ENCODE results near the gene RAVER2. TPM values are rescaled to one million over a fixed set of nuclear protein-coding genes. Genes with fewer than 3 reads are reported as not detected.

The RAVER2 gene
- total RNA-seq, 2 experiments from 2014 or later, result 0.80 to 1.0 TPM

GRCh38 chr1:64748706-64749105 lies 3.8 kb downstream of the RAVER2 start:
- no peak overlapping the region for H3K4me3 ChIP-seq (ENCODE audit: low read length)
- H3K36me3 Mint-ChIP-seq (ENCODE audit: low read depth), result no peaks in the 10 kb centered on the region
- CTCF ChIA-PET, result no interaction called here
- H3K27me3 ChIP-seq (ENCODE audit: control insufficient read depth in 1 of 2, insufficient read depth in 2 of 2, low read length in 2 of 2), result no peaks in the 10 kb centered on the region
- H3K4me3 Mint-ChIP-seq, result no peak overlapping the region
- H3K4me1 ChIP-seq (ENCODE audit: insufficient read depth, low read length), result peaks cover 15% of the 10 kb centered on the region
- POLR2A ChIA-PET, result no interaction called here
- H3K27me3 Mint-ChIP-seq, result no peaks in the 10 kb centered on the region
- no peaks in the 10 kb centered on the region for H3K9me3 Mint-ChIP-seq
- H3K9me3 ChIP-seq (ENCODE audit: control insufficient read depth in 1 of 2, insufficient read depth in 1 of 2, low read length in 2 of 2), result no peaks in the 10 kb centered on the region
- H3K4me1 Mint-ChIP-seq (ENCODE audit: low read depth), result peaks cover 21% of the 10 kb centered on the region
- ATAC-seq (ENCODE audit: poor library complexity) (no peak), DNase-seq (no peak)
- H3K36me3 ChIP-seq (ENCODE audit: insufficient read depth, low read length), result no peaks in the 10 kb centered on the region
- TF ChIP-seq CTCF (IDR thresholded peaks at IDR 0.05), result no peak
- intact Hi-C loops (cut with DNase I, micrococcal nuclease), result loop anchor here in 1 of 2 experiments (10.0 kb wide), 2 partner anchors 216 to 326 kb away; partner anchors contain the start of gene JAK1
- H3K27ac Mint-ChIP-seq, result no peak overlapping the region
- H3K27ac ChIP-seq (ENCODE audit: low read depth in 1 of 2, low read length in 2 of 2), result no peak overlapping the region

- no peak overlapping the region for H3K4me3 Mint-ChIP-seq
- peaks cover 8% of the 10 kb centered on the region for H3K4me1 ChIP-seq (ENCODE audit: insufficient read depth, low read length)
- CTCF ChIA-PET, result no interaction called here
- H3K27ac ChIP-seq (ENCODE audit: low read depth in 1 of 2, low read length in 2 of 2), result no peak overlapping the region
- no peaks in the 10 kb centered on the region for H3K9me3 Mint-ChIP-seq
- no peaks in the 10 kb centered on the region for H3K9me3 ChIP-seq (ENCODE audit: control insufficient read depth in 1 of 2, insufficient read depth in 1 of 2, low read length in 2 of 2)
- POLR2A ChIA-PET, result no interaction called here
- ATAC-seq (ENCODE audit: poor library complexity) (no peak), DNase-seq (no peak)
- peaks cover 13% of the 10 kb centered on the region for H3K4me1 Mint-ChIP-seq (ENCODE audit: low read depth)
- TF ChIP-seq CTCF (IDR thresholded peaks at IDR 0.05), result no peak
- H3K27me3 ChIP-seq (ENCODE audit: control insufficient read depth in 1 of 2, insufficient read depth in 2 of 2, low read length in 2 of 2), result no peaks in the 10 kb centered on the region
- H3K27ac Mint-ChIP-seq, result no peak overlapping the region
- intact Hi-C loops (cut with DNase I, micrococcal nuclease), result no loop called here
- H3K36me3 Mint-ChIP-seq (ENCODE audit: low read depth), result no peaks in the 10 kb centered on the region
- H3K4me3 ChIP-seq (ENCODE audit: low read length), result no peak overlapping the region
- no peaks in the 10 kb centered on the region for H3K36me3 ChIP-seq (ENCODE audit: insufficient read depth, low read length)
- no peaks in the 10 kb centered on the region for H3K27me3 Mint-ChIP-seq
Measured at GRCh38 chr1:64750092-64750491, 5.2 kb downstream of the RAVER2 start.

- no peak for ATAC-seq (ENCODE audit: poor library complexity)
- POLR2A ChIA-PET, result no interaction called here
- no peak for TF ChIP-seq CTCF (IDR thresholded peaks at IDR 0.05)
- H3K9me3 ChIP-seq (ENCODE audit: control insufficient read depth in 1 of 2, insufficient read depth in 1 of 2, low read length in 2 of 2), result no peaks in the 10 kb centered on the region
- Mint-ChIP-seq H3K9me3 (no peaks in the 10 kb centered on the region), H3K36me3 (ENCODE audit: low read depth) (no peaks in the 10 kb centered on the region), H3K4me1 (ENCODE audit: low read depth) (peaks cover 7% of the 10 kb centered on the region), H3K27ac (no peak overlapping the region), H3K4me3 (no peak overlapping the region), H3K27me3 (no peaks in the 10 kb centered on the region)
- H3K36me3 ChIP-seq (ENCODE audit: insufficient read depth, low read length), result no peaks in the 10 kb centered on the region
- no peaks in the 10 kb centered on the region for H3K27me3 ChIP-seq (ENCODE audit: control insufficient read depth in 1 of 2, insufficient read depth in 2 of 2, low read length in 2 of 2)
- H3K4me3 ChIP-seq (ENCODE audit: low read length), result no peak overlapping the region
- H3K4me1 ChIP-seq (ENCODE audit: insufficient read depth, low read length), result peaks cover under 1% of the 10 kb centered on the region
- intact Hi-C loops (cut with DNase I, micrococcal nuclease), result no loop called here
- H3K27ac ChIP-seq (ENCODE audit: low read depth in 1 of 2, low read length in 2 of 2), result no peak overlapping the region
- no peak for DNase-seq
- CTCF ChIA-PET, result no interaction called here
Measured at GRCh38 chr1:64750875-64751274, 6.0 kb downstream of the RAVER2 start.

All from CD4-positive, alpha-beta T cell (primary cell).